SK-N-SH treated with all-trans-retinoic acid at 6 μM for 48 hours (cell line): Measurements from ENCODE around the gene TSSC4.

Experiments used
- ATAC-seq: fragments of 200-7000 bp; cut with Tn5 transposase; 3 replicates; pipeline ENCODE4 v1.9.1; 2020; ENCODE audit warnings: mild to moderate bottlenecking, moderate library complexity
- ARNTL ChIP-seq: fragments of 450-650 bp; formaldehyde crosslinking; IDR thresholded peaks from 2 replicates; pipeline ENCODE4 v1.5.0; 2020; ENCODE audit warnings: low read depth, mild to moderate bottlenecking, moderate library complexity, borderline replicate concordance
- BACH2 ChIP-seq: fragments of 250-450 bp; sonication (Bioruptor Pico); IDR thresholded peaks from 2 replicates; pipeline ENCODE4 v1.9.0; 2021; ENCODE audit warnings: mild to moderate bottlenecking, borderline replicate concordance
- ESRRG ChIP-seq: fragments of 250-450 bp; sonication (Bioruptor Pico); IDR thresholded peaks from 2 replicates; pipeline ENCODE4 v1.6.1; 2021; ENCODE audit warnings: mild to moderate bottlenecking
- GLIS3 ChIP-seq: fragments of 250-450 bp; sonication (Bioruptor Pico); IDR thresholded peaks from 2 replicates; pipeline ENCODE4 v1.5.0; 2020; ENCODE audit warnings: mild to moderate bottlenecking, moderate library complexity
- ISL1 ChIP-seq: fragments of 250-450 bp; sonication (Bioruptor Pico); IDR thresholded peaks from 2 replicates; pipeline ENCODE4 v2.1.2; 2022; ENCODE audit warnings: mild to moderate bottlenecking, moderate library complexity
- OSR1 ChIP-seq: fragments of 250-450 bp; sonication (Bioruptor Pico); IDR thresholded peaks from 2 replicates; pipeline ENCODE4 v1.8.0; 2022; ENCODE audit warnings: moderate library complexity, mild to moderate bottlenecking, inconsistent platforms
- PPARA ChIP-seq: fragments of 250-450 bp; sonication (Bioruptor Pico); IDR thresholded peaks from 2 replicates; pipeline ENCODE4 v1.5.0; 2020; ENCODE audit warnings: mild to moderate bottlenecking, borderline replicate concordance
- RARB ChIP-seq: fragments of 250-450 bp; sonication (Bioruptor Pico); IDR thresholded peaks from 2 replicates; pipeline ENCODE4 v1.8.0; 2021; ENCODE audit warnings: mild to moderate bottlenecking, moderate library complexity
- SNAI2 ChIP-seq: fragments of 250-450 bp; sonication (Bioruptor Pico); IDR thresholded peaks from 2 replicates; pipeline ENCODE4 v1.5.0; 2020; ENCODE audit warnings: mild to moderate bottlenecking, moderate library complexity
- ZC3H10 ChIP-seq: fragments of 250-450 bp; sonication (Bioruptor Pico); IDR thresholded peaks from 2 replicates; pipeline ENCODE4 v1.5.1; 2021; ENCODE audit warnings: mild to moderate bottlenecking, moderate library complexity
- ZFP3 ChIP-seq: fragments of 250-450 bp; sonication (Bioruptor Pico); IDR thresholded peaks from 2 replicates; pipeline ENCODE4 v1.5.0; 2020; ENCODE audit warnings: mild to moderate bottlenecking, moderate library complexity
- ZFP30 ChIP-seq: fragments of 450-650 bp; formaldehyde crosslinking; IDR thresholded peaks from 2 replicates; pipeline ENCODE4 v1.5.0; 2022; ENCODE audit warnings: mild to moderate bottlenecking, moderate library complexity
- ZNF565 ChIP-seq: fragments of 450-650 bp; formaldehyde crosslinking; conservative IDR thresholded peaks from 2 replicates; pipeline ENCODE4 v1.5.0; 2020; ENCODE audit warnings: low read depth, mild to moderate bottlenecking, moderate library complexity
- ZNF70 ChIP-seq: fragments of 450-650 bp; formaldehyde crosslinking; IDR thresholded peaks from 2 replicates; pipeline ENCODE4 v1.5.0; 2020; ENCODE audit warnings: mild to moderate bottlenecking, moderate library complexity
- ZNF8 ChIP-seq: fragments of 450-650 bp; formaldehyde crosslinking; IDR thresholded peaks from 2 replicates; pipeline ENCODE4 v1.5.0; 2020; ENCODE audit warnings: mild to moderate bottlenecking, moderate library complexity
- TF ChIP-seq, protein P1 (sequence below): fragments of 250-450 bp; sonication (Bioruptor Pico); IDR thresholded peaks from 2 replicates; pipeline ENCODE4 v1.5.1; 2021; ENCODE audit warnings: mild to moderate bottlenecking, moderate library complexity
- TF ChIP-seq, protein P2 (sequence below): fragments of 250-450 bp; sonication (Bioruptor Pico); IDR thresholded peaks from 2 replicates; pipeline ENCODE4 v1.5.0; 2020; ENCODE audit warnings: mild to moderate bottlenecking, moderate library complexity
- TF ChIP-seq, protein P3 (sequence below): fragments of 250-450 bp; sonication (Bioruptor Pico); IDR thresholded peaks from 2 replicates; pipeline ENCODE4 v1.8.0; 2021; ENCODE audit warnings: low read depth, mild to moderate bottlenecking, moderate library complexity, borderline replicate concordance
- TF ChIP-seq, protein P4 (sequence below): fragments of 250-450 bp; sonication (Bioruptor Pico); IDR thresholded peaks from 2 replicates; pipeline ENCODE4 v1.8.0; 2020; ENCODE audit warnings: mild to moderate bottlenecking, moderate library complexity, borderline replicate concordance
- TF ChIP-seq, protein P5 (sequence below): fragments of 250-450 bp; sonication (Bioruptor Pico); IDR thresholded peaks from 2 replicates; pipeline ENCODE4 v1.5.1; 2020; ENCODE audit warnings: low read depth, mild to moderate bottlenecking, moderate library complexity

TSSC4 gene

DNA sequence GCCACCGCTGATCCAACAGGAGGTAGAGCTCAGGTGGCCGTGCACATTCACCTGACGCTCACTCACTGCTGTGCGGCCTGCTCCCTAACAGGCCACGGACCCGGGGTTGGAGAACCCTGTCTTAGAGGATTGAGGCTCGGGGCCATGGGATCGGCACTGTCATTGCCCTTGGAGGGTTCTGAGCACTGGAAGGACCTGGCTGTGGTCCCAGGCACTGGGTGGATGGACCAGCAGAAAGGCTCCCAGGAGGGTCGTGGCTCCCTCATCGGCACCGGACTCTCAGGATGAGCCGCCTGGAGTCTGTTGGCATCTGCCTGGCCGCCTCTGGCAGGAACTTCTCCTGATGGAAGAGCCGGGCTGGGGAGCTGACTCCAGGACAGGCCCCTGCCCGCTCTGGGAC lies 50.8 kb downstream of the TSSC4 start:
- TF ChIP-seq, protein P1, sequence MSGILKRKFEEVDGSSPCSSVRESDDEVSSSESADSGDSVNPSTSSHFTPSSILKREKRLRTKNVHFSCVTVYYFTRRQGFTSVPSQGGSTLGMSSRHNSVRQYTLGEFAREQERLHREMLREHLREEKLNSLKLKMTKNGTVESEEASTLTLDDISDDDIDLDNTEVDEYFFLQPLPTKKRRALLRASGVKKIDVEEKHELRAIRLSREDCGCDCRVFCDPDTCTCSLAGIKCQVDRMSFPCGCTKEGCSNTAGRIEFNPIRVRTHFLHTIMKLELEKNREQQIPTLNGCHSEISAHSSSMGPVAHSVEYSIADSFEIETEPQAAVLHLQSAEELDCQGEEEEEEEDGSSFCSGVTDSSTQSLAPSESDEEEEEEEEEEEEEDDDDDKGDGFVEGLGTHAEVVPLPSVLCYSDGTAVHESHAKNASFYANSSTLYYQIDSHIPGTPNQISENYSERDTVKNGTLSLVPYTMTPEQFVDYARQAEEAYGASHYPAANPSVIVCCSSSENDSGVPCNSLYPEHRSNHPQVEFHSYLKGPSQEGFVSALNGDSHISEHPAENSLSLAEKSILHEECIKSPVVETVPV (CRISPR knock-in tag): no peak
- TF ChIP-seq ZNF70 (CRISPR knock-in tag) (no peak), ZC3H10 (no peak), BACH2 (CRISPR knock-in tag) (no peak), ZFP30 (CRISPR knock-in tag) (no peak), OSR1 (CRISPR knock-in tag) (no peak), RARB (no peak), ARNTL (no peak), SNAI2 (no peak), PPARA (CRISPR knock-in tag) (no peak), ZNF8 (CRISPR knock-in tag) (no peak), ZFP3 (CRISPR knock-in tag) (no peak)
- TF ChIP-seq, protein P2, sequence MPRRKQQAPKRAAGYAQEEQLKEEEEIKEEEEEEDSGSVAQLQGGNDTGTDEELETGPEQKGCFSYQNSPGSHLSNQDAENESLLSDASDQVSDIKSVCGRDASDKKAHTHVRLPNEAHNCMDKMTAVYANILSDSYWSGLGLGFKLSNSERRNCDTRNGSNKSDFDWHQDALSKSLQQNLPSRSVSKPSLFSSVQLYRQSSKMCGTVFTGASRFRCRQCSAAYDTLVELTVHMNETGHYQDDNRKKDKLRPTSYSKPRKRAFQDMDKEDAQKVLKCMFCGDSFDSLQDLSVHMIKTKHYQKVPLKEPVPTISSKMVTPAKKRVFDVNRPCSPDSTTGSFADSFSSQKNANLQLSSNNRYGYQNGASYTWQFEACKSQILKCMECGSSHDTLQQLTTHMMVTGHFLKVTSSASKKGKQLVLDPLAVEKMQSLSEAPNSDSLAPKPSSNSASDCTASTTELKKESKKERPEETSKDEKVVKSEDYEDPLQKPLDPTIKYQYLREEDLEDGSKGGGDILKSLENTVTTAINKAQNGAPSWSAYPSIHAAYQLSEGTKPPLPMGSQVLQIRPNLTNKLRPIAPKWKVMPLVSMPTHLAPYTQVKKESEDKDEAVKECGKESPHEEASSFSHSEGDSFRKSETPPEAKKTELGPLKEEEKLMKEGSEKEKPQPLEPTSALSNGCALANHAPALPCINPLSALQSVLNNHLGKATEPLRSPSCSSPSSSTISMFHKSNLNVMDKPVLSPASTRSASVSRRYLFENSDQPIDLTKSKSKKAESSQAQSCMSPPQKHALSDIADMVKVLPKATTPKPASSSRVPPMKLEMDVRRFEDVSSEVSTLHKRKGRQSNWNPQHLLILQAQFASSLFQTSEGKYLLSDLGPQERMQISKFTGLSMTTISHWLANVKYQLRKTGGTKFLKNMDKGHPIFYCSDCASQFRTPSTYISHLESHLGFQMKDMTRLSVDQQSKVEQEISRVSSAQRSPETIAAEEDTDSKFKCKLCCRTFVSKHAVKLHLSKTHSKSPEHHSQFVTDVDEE (CRISPR knock-in tag): no peak
- TF ChIP-seq, protein P3, sequence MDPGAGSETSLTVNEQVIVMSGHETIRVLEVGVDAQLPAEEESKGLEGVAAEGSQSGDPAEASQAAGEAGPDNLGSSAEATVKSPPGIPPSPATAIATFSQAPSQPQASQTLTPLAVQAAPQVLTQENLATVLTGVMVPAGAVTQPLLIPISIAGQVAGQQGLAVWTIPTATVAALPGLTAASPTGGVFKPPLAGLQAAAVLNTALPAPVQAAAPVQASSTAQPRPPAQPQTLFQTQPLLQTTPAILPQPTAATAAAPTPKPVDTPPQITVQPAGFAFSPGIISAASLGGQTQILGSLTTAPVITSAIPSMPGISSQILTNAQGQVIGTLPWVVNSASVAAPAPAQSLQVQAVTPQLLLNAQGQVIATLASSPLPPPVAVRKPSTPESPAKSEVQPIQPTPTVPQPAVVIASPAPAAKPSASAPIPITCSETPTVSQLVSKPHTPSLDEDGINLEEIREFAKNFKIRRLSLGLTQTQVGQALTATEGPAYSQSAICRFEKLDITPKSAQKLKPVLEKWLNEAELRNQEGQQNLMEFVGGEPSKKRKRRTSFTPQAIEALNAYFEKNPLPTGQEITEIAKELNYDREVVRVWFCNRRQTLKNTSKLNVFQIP (CRISPR knock-in tag): no peak
- TF ChIP-seq, protein P4, sequence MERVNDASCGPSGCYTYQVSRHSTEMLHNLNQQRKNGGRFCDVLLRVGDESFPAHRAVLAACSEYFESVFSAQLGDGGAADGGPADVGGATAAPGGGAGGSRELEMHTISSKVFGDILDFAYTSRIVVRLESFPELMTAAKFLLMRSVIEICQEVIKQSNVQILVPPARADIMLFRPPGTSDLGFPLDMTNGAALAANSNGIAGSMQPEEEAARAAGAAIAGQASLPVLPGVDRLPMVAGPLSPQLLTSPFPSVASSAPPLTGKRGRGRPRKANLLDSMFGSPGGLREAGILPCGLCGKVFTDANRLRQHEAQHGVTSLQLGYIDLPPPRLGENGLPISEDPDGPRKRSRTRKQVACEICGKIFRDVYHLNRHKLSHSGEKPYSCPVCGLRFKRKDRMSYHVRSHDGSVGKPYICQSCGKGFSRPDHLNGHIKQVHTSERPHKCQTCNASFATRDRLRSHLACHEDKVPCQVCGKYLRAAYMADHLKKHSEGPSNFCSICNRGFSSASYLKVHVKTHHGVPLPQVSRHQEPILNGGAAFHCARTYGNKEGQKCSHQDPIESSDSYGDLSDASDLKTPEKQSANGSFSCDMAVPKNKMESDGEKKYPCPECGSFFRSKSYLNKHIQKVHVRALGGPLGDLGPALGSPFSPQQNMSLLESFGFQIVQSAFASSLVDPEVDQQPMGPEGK (CRISPR knock-in tag): no peak
- TF ChIP-seq, protein P5, sequence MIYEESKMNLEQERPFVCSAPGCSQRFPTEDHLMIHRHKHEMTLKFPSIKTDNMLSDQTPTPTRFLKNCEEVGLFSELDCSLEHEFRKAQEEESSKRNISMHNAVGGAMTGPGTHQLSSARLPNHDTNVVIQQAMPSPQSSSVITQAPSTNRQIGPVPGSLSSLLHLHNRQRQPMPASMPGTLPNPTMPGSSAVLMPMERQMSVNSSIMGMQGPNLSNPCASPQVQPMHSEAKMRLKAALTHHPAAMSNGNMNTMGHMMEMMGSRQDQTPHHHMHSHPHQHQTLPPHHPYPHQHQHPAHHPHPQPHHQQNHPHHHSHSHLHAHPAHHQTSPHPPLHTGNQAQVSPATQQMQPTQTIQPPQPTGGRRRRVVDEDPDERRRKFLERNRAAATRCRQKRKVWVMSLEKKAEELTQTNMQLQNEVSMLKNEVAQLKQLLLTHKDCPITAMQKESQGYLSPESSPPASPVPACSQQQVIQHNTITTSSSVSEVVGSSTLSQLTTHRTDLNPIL (CRISPR knock-in tag): no peak
- TF ChIP-seq, all 23 proteins: peak for 0
- ATAC-seq: no peak

DNA sequence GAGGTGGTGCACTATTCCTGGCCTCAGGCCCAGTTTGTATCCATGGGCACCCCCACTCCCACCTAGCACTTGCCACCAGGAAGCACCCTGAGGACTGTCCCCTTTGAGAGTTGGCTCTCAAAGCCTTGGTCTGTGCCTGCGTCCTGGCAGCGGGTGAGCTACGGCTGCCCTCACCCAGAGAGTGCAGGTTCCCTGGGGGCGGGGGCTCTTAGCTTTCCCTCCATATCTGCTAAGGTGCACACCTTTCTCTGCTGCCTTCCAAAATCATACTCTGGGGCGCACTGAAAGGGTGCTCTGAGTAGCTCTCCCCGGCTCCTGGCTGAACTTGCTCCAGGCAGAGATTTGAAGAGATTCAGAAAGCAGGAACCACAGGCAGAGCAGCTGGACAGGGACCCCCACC lies 51.4 kb downstream of the TSSC4 start:
- no peak for ATAC-seq
- TF ChIP-seq ESRRG (CRISPR knock-in tag): no peak
- no peak for TF ChIP-seq OSR1 (CRISPR knock-in tag)
- no peak for TF ChIP-seq ZFP30 (CRISPR knock-in tag)
- TF ChIP-seq, protein P2 (CRISPR knock-in tag): no peak
- TF ChIP-seq, protein P3 (CRISPR knock-in tag): no peak
- no peak for TF ChIP-seq SNAI2
- no peak for TF ChIP-seq PPARA (CRISPR knock-in tag)
- no peak for TF ChIP-seq ZNF8 (CRISPR knock-in tag)
- TF ChIP-seq GLIS3 (CRISPR knock-in tag): no peak
- TF ChIP-seq ZNF70 (CRISPR knock-in tag): no peak
- TF ChIP-seq ISL1: no peak
- TF ChIP-seq, protein P1 (CRISPR knock-in tag): no peak
- TF ChIP-seq ZNF565 (CRISPR knock-in tag): no peak
